ENCODE data around the gene SPATA6L.

The SPATA6L gene

DNA sequence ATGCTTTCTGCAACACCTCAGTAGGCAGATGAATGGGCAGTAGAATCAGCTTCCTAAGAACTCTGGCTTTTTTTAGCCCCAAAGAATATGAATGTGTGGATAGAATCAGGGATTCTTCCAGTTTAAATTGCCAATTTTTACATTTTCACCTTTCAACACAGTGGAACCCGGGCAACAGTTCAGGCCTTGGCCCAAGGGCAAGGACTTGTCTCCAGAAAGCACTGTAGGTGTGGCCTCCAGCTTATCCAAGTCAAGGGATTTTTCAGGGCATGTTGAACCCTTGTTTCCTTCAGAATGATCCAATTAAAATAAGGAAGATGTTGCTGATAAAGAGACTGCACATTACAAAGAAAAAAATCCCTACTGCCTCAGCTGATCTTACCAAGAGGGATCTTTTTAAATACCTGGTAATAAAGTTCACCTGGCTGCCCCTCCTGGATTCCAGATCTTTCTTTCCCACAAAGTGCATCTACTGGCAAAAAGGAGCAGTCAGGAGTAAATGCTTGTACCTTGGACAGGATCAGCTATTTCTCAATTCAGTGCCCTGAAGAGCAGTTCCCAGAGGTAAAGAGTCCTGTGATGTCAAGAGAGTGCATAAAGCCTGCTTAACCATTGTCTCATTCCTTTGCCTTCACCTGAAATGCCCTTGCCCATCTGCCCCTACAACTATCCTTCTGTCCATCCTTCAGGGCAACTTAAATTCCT is 84.3 kb downstream of the SPATA6L start:
- DNase-seq: no peak

DNA sequence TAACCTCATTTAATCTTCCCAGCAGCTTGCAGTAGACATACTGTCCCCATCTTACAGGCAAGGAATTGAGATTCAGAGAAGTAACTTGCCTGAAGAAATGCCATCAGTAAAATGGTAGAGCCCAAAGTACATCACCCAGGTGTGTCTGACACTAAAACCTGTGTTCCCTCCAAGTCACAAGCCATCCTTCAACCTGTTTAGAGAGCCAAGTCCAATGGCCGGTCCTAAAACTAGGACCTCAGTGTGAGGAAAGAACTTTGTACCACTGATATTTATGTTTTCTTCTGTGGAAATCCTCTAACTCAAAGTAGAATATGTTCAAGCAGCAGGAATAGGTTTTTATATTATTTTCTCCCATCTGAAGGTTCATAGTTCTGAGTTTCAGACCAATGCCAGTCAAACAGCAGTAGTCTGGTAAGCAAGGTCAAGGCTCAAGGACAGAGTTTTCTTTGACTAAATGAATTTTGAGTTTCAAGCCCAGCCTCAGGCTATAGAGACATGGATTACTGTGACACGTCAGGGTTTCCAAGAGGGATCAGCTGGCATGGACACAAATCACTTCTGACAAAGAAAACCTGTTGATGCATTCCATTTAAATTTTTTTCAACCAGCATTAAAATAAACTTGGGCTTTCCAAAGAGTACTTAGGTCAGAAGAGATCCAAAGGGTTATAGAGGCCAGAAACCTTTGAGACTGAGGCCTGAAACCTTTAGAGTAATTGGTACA is 85.1 kb downstream of the SPATA6L start:
- DNase-seq: no peak

DNA sequence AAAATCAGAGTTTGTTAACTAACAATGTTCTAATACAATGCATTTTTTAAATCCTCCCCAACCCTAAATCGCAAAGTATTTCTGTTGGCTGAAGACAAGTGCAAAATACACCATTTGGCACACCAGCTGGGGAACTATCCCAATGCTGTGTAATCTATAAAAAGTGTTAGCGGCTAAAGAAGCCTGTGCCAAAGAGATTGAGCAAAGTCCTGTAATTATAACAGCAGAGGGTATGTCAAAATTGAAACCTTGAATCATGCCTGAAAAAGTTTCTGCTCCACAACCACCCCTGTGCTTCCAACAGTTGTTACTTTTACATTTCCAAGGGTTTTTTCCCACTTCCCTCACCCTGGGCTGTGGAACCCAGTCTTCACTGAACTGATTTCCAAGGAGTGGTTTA is 87.3 kb downstream of the SPATA6L start:
- DNase-seq: no peak

GRCh38 chr9:4576448-4576847 is 89.8 kb downstream of the SPATA6L start:
- DNase-seq: no peak

GRCh38 chr9:4575997-4576396 is 90.3 kb downstream of the SPATA6L start:
- DNase-seq: no peak

- DNase-seq: no peak
Observed at GRCh38 chr9:4574657-4575243, 91.5 kb downstream of the SPATA6L start.

DNA sequence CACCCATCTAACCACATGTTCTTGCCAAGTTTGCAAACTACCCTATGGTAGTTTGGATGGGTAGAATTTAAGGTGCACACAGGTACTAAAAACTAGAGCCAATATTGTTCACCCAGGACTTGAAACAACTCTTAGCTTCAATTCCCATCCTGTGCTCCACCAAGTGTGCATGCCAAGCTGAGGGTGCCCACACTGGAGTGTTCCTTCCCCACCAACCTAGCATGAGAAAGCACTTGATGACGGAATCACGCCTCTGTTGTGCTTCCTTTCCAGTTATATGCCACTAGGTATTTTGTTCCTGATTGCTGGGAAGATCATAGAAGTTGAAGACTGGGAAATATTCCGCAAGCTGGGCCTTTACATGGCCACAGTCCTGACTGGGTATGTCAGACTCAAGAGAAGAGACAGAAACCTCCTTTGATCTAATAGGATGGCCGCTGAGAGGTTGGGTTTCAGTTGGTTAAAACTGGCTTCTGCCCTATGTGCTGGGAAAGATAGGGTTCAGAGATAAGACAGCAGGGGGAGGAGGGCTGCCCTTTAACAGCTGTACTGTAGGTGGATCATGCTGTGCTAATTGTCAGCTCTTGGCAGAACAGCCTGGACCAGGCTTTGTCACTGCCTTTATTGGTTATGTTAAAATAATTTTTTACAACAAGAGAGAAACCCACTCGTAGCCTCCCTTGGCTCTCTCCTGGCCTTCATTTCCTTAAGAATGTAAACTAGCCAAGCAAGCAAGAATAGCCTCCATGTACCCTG is 92.5 kb downstream of the SPATA6L start:
- DNase-seq: no peak

- DNase-seq: no peak
Observed at GRCh38 chr9:4573176-4573575, 93.1 kb downstream of the SPATA6L start.

DNA sequence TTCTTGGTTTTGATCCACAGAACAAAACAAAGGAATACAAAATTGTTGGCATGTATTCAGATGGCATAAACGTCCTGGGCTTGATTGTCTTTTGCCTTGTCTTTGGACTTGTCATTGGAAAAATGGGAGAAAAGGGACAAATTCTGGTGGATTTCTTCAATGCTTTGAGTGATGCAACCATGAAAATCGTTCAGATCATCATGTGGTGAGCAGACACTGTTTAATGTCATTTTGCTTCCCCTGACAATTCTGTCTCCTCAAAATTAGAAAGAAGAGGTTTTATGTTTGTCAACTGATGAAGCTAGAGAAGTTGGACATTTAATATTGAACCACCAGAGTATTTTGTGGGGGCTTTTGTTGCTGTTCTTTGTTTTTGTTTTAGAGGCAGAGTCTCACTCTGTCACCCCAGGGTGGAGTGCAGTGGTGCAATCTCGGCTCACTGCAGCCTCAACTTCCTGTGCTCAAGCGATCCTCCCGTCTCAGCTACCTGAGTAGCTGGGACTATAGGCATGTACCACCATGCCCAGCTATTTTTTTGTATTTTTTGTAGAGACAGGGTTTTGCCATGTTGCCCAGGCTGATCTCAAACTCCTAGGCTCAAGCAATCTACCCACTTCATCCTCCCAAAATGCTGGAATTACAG is 94.0 kb downstream of the SPATA6L start:
- DNase-seq: no peak

GRCh38 chr9:4569101-4569500 is 97.2 kb downstream of the SPATA6L start:
- DNase-seq: no peak

DNA sequence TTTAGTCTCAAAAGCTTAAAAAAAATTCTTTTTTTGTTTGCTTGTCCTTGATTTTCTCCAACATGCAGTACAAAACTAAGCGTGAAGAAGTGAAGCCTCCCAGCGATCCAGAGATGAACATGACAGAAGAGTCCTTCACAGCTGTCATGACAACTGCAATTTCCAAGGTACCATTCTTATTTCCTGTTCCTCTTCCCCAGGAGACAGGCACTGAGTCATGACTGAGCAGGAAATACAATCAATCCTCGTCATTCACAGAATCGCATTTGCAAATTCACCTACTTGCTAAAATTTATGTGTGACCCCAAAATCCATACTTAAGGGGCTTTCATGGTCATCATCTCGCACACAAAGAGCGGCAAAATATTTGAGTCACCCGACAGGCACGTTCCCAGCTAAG is 98.7 kb downstream of the SPATA6L start:
- no peak for DNase-seq

DNA sequence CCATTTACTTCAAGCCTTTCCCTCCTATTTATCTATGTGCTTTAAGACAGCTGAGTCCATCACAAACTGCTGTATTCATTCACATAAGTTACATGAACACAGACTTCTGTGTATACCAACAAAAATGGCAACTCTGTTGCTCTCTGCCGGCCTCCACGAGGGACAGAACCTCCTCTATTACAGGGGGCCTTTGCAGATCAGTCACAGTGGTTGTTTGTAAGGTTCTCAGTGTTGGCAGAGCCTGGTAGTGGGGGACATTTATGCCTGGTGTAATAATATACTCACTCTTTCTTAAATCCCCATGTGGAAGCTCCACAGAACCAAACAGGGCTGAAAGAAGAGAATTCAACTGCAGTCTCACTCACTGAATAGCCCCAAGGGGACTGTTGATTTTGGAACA is 99.5 kb downstream of the SPATA6L start:
- DNase-seq: no peak

DNA sequence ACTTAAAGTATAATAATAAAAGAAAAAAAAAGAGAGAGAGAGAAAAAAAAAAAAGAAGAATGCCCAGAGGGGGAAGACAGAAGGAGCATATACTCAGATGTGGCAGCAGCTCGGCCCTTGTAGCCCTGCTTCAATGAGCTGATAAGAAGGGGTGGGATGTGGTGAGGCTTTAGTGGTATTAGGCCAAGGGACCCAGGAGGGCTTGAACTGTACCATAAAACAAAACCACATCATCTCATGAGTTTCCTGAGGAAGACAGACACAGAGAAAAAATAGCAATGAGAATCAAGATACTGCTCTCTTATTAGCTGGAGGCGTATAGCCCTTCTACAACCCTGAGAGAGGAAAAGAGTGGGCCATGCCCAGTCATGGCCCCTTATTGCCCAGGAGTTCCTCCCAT is 103.2 kb downstream of the SPATA6L start:
- no peak for DNase-seq

DNA sequence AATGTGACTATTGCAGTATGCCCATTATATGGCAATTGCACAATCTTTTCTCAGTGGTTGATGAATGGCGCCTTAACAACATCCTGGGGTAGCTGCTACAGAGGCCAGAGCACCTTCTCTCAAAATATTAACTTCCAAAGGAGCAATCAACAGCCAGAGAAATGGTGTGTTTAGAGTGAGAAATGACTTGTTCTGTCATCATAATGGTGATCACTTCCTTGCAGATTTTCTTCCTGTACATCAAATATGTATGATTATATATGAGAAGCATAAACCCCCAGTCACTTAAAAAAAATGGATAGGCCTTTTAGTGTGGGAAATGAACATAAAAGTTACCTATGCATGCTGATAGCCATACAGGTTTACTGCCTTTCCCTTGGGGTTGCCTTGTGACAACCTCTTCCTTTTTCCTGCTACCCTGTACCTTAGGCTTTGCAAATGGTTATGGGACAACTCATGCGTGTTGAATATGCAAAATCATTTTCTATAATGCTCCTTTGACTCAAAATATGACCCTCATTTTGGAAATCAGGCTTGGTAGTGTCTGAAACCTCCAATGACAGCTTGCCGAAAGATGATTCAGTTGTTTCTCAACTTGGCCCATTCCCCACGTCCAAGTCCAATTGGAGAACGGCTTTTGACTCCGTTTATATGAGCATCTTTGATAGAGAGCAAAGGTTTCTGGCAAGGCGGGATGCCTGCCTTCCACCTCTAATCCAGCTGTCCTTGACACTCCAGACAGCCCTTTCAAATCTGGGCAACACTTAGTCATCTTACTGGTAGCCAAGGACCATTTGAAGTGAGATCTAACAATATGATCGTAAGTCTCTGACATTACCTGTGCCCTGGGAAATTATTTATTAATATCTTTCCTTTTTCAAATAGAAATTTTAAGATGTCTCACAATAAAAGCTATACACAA is 106.8 kb downstream of the SPATA6L start:
- DNase-seq: no peak

GRCh38 chr9:4558371-4558998 is 107.8 kb downstream of the SPATA6L start:
- DNase-seq: no peak

GRCh38 chr9:4555236-4555635 is 111.0 kb downstream of the SPATA6L start:
- no peak for DNase-seq

GRCh38 chr9:4553951-4554381 is 112.3 kb downstream of the SPATA6L start:
- DNase-seq: no peak

- DNase-seq: no peak
Observed at GRCh38 chr9:4550777-4551484, 115.3 kb downstream of the SPATA6L start.

- no peak for DNase-seq
Observed at GRCh38 chr9:4549751-4550295, 116.5 kb downstream of the SPATA6L start.

Data from SHP77 (cell line).